HG03457 (cell line): ENCODE data around the gene POU3F3.

Experiments used
- ATAC-seq: cut with Tn5 transposase; IDR thresholded peaks from one replicate; pipeline ENCODE4 v1.9.1; 2021; ENCODE audit warnings: moderate number of reproducible peaks; ENCODE audit not compliant: unreplicated experiment

The POU3F3 gene

DNA sequence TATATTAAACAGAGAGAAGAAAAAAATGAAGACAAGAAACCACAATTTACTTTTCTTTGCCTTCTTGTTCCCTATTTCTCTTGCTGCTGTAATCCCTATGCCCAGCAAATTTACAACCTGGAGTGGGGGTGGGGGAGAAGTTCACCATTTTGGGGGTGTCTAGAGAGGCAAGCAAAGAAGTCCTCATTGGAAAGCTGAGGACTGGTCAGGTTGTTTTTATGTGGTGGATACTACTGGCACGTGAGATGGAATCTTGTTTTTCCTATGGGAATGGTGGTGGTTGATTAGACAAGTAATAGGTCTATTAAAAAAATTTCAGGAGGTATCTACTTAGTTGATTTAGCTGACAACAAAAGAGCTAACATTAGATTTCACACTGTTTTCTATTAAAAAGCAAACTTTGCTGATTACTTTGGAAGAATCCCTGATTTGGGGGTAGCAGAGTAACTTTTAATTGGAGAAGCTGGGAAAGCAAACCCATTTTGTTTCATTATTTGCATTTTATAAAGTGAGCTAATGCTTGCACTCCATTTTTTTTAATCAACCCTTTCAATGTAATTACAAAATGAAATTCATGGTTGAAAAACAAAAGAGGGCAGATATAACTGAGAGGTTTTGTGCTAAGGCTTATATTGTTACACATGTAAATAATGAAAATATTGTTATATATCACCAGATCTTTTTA is 6.0 kb downstream of the POU3F3 start:
- no peak for ATAC-seq

DNA sequence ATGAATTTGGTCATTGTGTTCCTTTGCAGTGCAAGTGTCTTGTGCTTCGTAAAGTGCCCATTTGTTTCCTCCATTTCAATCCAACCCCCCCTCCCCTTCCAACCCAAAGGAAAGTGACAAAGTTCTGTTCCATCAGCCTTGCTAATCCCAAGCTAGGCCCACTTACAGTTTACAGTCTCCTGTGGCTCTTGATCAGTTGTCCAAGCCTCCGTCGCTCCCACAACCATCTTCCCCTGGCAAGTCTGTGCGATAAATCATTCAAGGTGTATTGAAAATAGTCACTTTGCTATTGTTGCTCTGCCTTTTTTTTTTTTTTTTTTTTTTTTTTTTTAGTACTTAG is 6.5 kb downstream of the POU3F3 start:
- no peak for ATAC-seq

- ATAC-seq: no peak
Observed at GRCh38 chr2:104861351-104862057, 7.6 kb downstream of the POU3F3 start.

DNA sequence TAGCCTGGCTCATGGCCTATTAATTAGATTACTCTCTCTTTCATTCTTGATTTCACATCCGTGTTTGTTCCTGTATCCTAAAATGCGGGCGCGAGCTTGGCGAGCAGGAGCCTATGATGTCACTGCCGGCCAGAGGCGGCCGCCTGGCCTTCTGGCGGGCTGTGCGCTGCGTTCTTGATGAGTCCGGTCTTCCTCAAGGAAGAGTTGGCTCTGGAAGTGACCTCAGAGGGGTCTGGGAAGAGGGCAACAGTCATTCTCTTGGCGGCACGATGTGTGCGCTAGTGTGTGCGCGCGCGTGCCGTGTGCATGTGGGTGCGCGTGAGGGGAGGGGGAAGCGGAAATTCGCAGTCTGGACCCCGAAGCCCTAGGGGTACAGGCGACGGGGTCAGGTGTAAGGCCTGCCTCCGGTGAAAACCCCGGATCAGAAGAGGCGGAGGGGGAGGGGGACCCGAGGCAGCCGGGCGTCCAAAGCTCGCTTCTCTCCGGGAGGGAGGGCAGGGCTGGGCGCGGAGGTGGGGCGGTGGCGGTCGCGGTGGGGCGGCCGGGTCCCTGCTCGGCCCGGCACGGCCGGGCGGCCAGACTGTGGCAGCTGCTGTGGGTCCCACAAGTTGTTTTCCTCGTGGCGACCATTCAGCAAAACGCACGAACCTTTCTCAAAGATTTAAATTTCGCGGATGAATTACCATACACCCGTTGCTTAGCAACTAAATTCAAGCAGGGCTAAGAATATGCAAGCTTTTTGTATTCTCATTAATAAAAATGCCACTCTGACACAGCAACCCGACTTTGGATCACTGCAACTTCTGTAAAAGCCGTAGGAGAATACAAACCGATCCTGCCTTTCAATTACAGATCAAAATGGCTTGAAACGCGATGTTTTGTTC is 8.4 kb downstream of the POU3F3 start:
- ATAC-seq: no peak

GRCh38 chr2:104863146-104863467 is 9.2 kb downstream of the POU3F3 start:
- ATAC-seq: no peak

DNA sequence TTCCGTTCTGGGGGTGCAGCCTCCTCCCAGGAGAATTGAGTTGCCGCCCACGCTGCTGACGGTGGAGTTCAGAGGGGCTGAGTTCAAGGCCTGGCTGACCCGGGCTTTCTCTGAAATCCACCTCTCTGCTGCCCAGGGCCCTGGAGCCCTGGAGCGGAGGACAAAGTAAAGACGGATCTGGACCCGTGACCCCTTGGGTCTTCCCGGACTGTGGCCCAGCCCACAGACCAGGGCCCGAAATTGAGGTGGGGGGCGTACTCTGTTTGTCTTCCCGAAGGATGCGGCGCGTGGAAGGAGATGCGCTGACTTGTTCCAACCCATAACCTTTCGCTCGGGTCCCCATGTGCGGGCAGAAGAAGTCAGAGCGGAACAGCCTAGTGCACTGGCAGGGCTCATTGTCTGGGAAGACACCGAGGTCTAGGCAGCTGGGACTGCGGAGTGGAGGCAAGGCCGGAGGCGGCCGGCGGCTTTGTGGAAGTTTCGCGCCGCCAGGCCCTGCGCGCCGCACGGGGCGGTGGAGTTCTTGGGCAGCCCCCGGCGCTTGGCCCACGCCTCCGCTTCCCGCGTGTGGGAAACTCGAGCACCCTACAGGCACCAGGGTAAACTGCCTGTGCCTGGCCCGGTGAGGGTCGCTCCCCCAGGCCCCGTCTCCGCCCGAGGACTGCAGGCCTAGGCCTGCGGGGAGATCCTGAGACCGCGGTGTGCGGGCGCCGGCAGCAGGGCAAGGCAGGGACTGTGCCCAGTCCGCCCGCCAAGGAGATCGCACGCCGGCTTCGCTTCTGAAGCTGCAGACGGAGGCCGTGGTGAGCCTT is 9.8 kb downstream of the POU3F3 start:
- ATAC-seq: no peak

- no peak for ATAC-seq
Observed at GRCh38 chr2:104864280-104865095, 10.6 kb downstream of the POU3F3 start.

GRCh38 chr2:104865096-104865470 is 11.2 kb downstream of the POU3F3 start:
- ATAC-seq: no peak

DNA sequence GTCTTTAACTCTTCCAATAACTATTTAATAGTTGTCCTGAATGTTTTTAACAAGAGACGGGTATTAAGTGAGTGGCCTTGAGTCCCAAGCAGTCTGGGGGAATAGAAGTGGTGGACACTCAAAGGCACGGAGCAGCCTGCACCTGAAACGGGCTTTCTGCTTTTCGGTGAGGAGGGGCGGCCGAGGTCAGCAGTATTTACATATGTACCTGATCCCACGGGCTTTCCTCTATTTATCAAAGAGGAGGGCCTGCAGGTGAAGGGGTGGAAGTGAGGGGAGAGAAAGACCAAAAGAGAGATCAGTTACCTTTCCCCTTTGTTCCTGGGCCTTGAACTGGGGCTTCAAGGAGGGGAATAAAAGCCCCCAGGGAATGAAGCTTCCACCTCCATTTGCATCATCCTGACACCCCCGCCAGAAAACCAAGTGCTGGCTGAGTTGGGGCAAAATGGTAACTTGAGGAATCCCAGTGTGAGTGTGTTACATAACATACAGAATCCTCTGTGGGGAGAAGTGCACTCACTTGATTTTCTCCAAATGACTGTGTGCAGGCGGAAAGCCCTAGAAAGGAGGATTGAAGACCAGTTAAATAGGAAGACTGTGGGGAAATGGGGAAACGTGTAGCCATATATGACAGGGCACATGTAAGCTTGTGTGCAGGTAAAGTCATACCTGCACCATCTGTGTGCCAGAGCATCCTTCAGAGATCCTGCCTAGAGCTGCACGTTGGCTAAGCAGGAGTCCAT is 12.4 kb downstream of the POU3F3 start:
- no peak for ATAC-seq

DNA sequence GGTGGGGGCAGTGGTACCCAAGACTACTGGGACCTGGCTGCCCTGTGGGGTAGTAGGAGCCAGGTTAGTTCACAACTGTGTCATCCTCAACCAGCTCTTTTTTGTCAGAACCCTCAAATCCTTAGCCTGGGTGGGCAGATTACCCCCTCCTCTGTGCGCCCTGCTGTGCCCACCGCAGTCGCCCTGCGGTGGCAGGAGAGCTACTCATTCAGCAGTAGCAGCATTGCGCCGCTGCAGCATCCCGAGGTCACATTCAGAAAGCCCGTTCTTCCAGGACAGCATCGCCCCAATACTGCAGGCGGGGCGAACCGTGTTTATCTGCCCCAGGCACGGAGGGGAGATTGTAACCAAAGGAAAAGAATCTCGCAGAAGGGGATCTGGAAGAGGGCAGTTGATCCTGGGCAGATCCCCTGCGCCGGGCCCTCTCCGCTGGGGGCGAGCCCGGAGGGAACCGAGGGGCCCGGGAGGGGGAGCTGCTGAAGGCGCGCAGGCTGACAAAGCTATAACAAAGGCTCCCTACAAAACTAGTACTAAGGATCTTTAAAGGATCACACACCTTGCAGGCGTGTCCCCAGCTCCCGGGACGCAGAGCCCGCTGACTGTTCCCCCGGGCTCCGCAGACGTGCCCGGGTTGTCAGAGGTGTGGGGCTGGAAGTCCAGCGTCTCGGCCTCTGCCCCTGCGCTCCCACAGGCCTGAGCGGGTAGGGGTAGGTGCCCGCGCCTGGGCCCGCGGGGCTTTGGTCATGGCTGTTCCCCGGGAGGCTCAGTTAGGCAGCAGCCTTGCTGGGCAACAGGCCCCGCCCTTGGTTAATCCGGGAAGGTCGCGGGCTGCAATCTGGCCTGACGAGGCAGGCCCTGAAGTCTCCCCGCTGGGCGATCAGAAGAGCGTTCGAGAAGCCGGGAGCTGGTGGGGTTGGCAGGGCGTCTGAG is 13.2 kb downstream of the POU3F3 start:
- ATAC-seq: no peak

- no peak for ATAC-seq
Observed at GRCh38 chr2:104867813-104868504, 14.0 kb downstream of the POU3F3 start.

GRCh38 chr2:104868505-104868866 is 14.6 kb downstream of the POU3F3 start:
- ATAC-seq: no peak

DNA sequence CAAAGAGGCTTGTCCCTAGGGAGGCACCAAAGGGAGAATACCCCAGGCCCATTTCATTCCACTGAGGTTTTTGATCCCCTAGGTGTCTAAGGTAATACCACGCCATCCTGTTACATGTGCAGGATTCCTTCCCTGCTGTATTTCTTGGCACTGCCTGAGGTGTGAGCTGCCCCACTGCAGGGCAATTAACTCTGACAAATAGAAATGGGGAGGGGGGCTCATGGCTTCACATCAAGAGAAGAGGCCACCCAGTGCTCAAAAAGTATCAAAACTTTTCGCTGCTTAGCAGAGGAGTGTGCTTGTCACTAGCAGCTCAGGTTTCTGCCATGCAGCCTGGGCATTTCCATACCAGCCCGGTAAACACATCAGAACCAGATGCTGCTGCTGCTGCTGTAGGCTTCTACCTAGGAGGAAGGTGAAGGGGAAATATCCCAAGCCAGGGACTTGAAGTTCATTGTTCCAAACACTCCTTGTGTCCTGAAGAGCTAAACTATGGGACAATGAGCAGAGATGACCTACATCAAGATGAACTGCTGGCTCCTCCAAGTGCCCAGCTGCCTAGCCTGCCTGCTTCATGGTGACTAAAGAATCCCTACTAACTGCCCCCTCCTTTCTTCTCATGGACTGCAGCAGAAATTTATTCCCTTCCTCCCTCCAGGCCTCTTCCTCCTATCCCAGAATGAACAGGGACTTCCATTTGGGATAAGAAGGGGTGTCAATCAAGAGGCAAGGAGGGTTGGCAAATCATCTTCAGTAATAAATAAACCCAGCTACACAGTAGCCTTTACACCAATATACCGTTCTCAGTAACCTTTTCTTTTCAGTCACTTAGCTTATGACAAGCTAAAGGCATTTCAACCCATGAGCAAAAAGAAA is 16.4 kb downstream of the POU3F3 start:
- no peak for ATAC-seq

- ATAC-seq: no peak
Observed at GRCh38 chr2:104871649-104871971, 17.7 kb downstream of the POU3F3 start.

GRCh38 chr2:104871972-104872865 is 18.3 kb downstream of the POU3F3 start:
- no peak for ATAC-seq
